A204.1 (cell line): ENCODE measurements around the gene ENDOG.
"Not testable (repeated sequence)": the region's sequence is repeated elsewhere in the genome, so short reads cannot be mapped to it uniquely, and the experiment has no call there.

Experiments used
- FAIRE-seq: peaks from 2 replicates; lab custom pipeline; 2012; peaks lifted over from hg19 to GRCh38; lab: Jason Lieb, UNC

The ENDOG gene

DNA sequence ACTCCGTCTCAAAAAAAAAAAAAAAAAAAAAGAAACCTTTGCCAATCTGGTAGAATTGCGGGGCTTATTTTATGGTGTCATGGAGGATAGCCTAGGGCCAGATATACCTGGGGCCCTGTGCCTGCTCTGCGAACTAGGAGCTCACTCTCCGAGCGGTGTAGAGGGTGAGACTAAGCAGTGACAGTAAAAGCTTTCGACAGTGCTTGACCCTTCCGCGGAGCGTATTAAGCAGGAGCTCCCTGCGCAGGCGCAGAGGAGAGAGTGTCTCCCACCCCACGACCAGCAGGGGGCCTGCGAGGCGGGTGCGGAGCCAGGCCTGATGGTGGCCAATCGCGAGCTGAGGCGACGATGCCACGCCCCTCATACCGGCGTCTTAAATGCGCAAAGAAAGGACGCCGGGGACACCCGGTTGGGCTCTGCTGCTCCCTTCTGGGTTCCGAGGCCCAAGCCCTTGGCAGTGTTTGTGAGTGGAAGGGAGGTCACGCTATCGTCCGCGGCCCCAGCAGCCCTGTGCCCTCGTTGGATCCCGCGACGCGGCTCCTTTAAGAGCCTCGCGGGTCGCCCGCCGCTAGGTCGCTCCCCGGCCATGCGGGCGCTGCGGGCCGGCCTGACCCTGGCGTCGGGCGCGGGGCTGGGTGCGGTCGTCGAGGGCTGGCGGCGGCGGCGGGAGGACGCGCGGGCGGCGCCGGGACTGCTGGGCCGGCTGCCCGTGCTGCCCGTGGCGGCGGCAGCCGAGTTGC lies at the start of gene ENDOG:
Gene ENDOG (plus strand): TSS at position 402 of the 740 bp plus-strand sequence. CDS start 185 bp downstream, at position 587.
- FAIRE-seq, result peak; percentile 90

DNA sequence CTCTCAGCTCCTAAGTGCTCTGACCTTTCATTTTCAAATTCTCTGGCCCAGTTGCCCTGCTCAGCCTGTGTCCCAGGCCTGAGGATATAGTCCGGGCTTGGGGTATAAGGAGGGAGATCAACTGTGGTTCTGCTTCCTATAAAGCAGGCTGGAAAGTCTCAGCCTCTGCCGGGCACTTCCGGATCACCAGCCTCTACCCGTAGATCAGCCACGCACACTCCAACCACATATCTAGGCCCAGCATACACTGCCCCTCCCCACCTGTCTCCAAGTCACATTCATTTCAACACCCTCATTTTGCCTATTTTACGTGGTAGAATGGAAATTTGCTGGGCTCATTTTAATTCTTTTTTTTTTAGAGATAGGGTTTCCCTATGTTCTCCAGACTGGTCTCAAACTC lies 49.7 kb upstream of the ENDOG start:
- no peak for FAIRE-seq

GRCh38 chr9:128770286-128771030 lies 47.8 kb upstream of the ENDOG start:
- FAIRE-seq, result no peak

DNA sequence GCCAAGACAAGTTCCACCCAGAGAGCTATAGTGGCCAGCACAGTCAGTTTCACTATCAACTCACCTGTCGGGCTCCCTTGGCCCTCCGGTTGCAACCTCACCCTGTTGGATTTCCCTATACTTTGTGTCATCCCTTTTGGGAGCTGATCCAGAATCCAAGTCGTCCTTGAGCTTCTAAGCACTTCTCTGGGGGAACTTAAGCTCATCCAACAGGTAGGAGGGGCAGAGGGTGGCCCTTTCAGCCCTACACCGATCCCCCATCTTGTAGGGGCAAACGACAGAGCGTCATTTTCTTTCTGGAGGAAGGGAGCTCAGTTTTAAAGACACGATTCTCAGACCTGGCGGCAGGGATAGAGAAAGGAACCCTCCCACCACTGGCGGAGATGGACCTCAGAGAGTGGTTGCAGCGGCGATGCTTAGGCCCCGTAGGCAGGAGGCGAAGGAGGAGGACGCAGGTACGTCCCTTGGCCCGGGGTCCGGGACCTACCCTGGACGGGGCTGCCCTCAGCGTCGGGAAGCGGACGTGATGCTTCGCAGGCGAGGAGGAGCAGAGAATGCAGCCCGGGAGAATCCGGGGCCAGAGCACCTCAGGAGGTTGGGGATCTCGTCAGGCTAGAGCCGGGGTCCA lies 47.1 kb upstream of the ENDOG start:
- no peak for FAIRE-seq

DNA sequence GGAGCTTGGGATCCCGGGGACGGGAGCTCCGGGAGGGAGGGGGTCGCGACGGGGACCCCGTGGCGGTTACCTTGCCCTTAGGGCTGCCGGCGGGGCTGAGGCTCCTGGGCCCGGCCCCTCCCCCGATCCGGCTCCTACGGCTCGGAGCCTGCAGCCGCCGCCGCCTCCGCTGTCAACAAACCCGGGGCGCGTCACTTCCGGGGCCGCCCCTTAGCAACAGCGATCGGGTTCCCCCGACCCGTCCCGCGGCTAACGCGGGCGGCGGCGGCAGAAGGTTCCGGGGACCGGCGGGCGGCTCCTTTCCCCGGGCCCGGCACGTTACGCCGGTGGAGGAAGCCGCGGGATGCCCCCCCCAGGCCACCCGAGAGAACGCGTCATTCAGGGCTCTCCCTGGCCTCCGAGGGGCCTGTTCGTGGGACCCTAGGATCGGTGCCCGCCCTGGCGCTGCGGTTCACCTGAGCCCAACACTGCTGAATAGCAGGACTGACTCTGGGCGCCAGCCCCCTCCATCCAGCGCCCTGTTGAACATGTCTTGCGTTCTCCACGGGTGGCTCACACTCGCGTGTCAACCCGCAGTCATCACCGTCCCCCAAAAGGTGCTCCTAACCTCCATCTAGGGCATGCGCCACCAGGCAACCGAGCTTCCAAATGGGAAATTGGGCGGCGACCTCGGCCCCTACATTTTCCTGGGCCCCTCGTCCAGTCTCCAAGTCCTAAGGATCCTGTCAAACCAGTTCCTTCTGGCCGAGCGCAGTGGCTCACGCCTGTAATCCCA lies 46.4 kb upstream of the ENDOG start, which contains the start of gene ZER1:
Gene ZER1 (minus strand): TSS at position 183 of the 775 bp plus-strand sequence. CDS start 16,362 bp downstream, outside the sequence.
- FAIRE-seq, result no peak

- no peak for FAIRE-seq
Measured at GRCh38 chr9:128773049-128773448, 45.3 kb upstream of the ENDOG start.

DNA sequence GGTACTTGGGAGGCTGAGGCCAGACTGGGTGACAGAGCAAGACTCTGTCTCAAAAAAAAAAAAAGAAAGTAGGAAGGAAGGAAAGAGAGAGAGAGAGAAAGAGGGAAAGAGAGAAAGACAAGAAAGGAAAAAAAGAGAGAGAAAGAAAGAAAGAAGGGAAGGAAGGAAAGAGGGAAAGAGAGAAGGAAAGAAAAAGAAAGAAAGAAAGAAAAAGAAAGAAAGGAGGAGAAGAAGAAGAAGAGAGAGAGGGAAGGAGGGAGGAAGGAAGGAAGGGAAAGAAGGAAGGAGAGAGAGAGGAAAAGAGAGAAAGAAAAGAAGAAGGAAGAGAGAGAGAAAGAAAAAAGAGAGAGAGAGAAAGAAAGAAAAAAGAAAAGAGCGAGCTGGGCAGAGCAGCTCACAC lies 43.5 kb upstream of the ENDOG start:
- FAIRE-seq, result no peak

- FAIRE-seq, result not testable (repeated sequence)
Measured at GRCh38 chr9:128780093-128780492, 38.2 kb upstream of the ENDOG start.

- no peak for FAIRE-seq
Measured at GRCh38 chr9:128781187-128782070, 36.9 kb upstream of the ENDOG start.

- no peak for FAIRE-seq
Measured at GRCh38 chr9:128782669-128783068, 35.6 kb upstream of the ENDOG start.

DNA sequence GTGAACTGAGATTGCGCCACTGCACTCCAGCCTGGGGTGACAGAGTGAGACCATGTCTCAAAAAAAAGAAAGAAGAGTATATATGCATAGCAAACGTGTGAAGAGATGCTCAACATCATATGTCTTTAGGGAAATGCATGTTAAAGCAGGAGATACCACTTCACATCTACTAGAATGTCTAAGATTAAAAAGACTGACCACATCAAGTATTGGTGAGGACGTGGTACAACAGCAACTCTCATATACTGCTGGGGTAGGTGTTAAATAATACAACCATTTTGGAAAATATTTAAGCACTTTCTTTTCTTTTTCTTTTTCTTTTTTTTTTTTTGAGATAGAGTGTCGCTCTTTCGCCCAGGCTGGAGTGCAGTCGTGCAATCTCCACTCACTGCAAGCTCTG lies 32.9 kb upstream of the ENDOG start:
- FAIRE-seq, result no peak

GRCh38 chr9:128786681-128787601 lies 31.4 kb upstream of the ENDOG start, which contains the start of gene TBC1D13:
TBC1D13 (plus strand) TSS chr9:128787253; CDS start chr9:128787354, 101 bp downstream.
- FAIRE-seq, result no peak

DNA sequence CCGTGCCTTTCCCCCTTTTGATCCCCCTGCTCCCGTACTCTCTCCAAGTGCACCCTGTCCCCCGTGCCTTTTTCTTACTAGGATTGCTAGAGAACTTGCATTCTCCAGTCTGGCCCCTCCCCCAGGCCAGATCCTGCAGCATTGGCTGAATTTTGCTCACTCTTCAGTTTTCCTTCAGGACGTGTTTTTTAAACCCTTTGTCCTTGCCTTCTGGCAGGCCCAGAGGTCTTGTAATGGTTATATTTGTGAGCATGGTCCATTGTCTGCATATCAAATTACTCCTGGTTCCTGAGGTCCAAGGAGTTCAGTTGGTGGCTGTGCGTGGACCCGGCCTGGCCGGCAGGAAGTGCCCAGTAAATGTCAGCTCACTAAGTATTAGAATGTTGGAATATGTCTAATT lies 30.6 kb upstream of the ENDOG start:
- FAIRE-seq, result no peak

GRCh38 chr9:128788445-128788844 lies 29.9 kb upstream of the ENDOG start:
- FAIRE-seq, result no peak

DNA sequence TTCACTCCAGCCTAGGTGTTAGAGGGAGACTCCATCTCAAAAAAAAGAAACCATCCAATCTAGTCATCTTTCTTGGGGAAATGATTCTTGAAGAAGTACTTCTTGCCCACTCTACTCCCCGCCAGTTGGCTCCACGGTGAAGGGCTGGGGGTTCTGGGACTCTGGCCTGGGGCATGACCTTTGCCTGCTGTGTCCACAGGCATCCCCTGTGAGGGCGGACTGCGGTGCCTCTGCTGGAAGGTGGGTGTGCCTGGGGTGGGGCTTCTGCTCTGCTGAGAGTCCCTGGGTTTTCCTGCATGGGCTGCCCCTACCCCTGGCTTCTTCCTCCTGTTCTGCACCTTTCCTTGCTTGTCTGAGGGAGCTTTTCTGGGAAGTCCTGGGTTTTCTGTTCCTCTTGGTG lies 27.8 kb upstream of the ENDOG start:
- FAIRE-seq, result no peak

DNA sequence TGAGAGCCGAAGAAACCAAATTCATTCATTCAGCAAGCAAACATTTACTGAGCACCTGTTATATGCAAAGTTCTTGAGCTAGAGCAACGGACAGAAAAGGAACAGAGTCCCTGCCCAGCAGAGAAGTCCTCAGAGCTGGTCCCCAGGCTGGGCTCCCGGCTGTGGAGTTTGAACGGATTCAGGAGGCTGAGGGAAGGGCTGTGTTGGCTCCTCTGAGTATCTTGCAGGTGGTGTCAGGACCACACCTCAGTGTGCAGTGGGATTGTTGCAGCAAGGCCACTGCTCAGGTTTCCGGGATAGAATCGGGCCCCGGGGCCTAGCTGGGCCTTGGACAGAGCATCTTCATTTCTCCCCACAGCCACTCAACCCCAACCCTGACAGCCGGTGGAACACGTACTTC lies 26.2 kb upstream of the ENDOG start:
- FAIRE-seq, result no peak

DNA sequence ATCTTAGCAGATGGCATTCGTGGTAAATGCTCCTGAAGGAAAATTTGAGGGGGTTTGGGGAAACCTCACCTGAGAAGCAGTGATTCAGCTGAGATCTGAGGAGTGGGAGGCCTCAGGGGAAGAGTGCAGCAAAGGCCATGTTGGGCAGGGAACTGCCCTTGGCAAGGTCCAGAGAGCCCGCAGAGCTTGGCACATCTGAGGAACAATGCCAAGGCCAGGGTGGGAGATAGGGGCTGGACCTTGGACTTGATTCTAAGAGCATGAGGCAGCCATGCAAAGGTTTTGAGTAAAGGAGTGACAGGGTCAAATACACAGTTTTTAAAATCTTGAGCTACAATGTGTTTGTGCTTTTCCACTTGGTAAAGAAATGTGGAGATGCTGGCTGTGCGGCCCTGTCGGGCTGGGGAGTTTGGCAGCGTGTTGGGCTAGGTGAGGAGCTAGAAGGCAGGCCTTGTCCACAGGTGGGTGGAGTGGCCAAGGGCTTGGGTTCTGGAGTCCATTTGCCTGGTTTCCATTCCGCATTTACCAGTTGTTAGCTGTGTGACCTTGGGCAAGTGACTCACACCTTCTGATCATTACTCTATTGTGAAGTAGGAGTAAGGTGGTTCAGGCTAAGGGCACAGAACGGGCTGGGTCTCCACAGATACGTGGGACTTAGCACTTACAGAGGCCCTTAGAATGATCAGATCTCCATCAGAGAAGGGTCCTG lies 25.2 kb upstream of the ENDOG start:
- no peak for FAIRE-seq

DNA sequence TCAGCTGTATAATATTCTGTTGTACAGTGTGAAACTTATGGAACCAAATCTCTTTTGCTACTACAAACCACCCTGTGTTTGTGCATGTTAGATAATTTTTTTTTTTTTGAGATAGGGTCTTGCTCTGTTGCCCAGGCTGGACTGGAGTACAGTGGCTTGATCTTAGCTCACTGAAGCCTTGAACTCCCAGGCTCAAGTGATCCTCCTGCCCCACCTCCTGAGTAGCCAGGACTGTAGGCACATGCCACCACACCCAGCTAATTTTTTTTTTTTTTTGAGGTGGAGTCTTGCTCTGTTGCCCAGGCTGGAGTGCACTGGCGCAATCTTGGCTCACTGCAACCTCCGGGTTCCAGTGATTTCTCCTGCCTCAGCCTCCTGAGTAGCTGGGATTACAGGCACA lies 23.3 kb upstream of the ENDOG start:
- FAIRE-seq, result not testable (repeated sequence)

DNA sequence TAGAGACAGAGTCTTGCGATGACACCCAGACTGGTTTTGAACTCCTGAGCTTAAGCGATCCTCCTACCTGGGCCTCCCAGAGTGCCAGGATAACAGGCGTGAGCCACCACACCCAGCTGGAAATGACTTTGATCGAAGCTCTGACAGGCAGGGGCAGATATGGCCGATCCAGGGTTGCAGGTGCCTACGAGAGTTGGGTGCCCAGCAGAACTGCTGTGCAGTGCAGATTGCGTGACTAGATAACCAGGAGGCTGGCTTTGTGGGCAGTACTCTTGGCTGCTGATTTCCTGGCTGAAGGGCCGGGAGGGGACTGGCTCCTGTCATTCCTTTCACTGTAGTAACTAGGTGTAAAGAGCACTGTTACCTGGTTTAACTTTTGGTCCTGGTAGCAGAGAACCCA lies 19.4 kb upstream of the ENDOG start:
- no peak for FAIRE-seq
